T-helper 1 cell treated with Interleukin-12 subunit alpha and Interleukin-12 subunit beta and Interleukin-4 antibody, amounts not matched to agents 30 ng/mL and 1 ng/mL, for 36 hours (primary cell): ENCODE data around the gene ARHGAP6. TPM values are rescaled to one million over a fixed set of nuclear protein-coding genes. Genes with fewer than 3 reads are reported as not detected.
"Not testable (repeated sequence)": the region's sequence is repeated elsewhere in the genome, so short reads cannot be mapped to it uniquely, and the experiment has no call there.

Source experiments
- intact Hi-C: fragments of 100-400 bp; cut with micrococcal nuclease; formaldehyde crosslinking; loops from one replicate; pipeline ENCODE4 v1.15.1; 2024
- total RNA-seq: library from RNA; stranded (reverse); gene quantifications from 2 replicates; pipeline ENCODE4 v1.2.3, GENCODE V29; 2022

Gene ARHGAP6
- total RNA-seq, 1 donor from 2014 or later, result not detected

GRCh38 chrX:11124112-11124511 lies 541.6 kb downstream of the ARHGAP6 start:
- intact Hi-C loops, result no loop called here

DNA sequence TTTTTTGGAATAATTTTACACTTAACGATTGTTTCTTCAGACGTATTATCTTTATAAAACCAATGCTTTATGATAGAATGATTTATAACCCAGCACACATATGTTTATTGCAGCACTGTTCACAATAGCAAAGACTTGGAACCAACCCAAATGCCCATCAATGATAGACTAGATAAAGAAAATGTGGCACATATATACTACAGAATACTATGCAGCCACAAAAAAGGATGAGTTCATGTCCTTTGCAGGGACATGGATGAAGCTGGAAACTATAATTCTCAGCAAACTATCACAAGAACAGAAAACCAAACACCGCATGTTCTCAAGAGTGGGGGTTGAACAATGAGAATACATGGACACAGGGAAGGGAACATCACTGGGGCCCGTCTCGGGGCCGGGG lies 542.6 kb downstream of the ARHGAP6 start:
- intact Hi-C loops, result not testable (repeated sequence)

GRCh38 chrX:11119313-11119943 lies 546.3 kb downstream of the ARHGAP6 start:
- intact Hi-C loops, result loop anchor here (10.0 kb wide), 1 partner anchor 1105 kb away; no protein-coding TSS in a partner anchor

- intact Hi-C loops, result loop anchor here (10.0 kb wide), 1 partner anchor 1103 kb away; no protein-coding TSS in a partner anchor
These were observed 548.0 kb downstream of the ARHGAP6 start for GRCh38 chrX:11117745-11118144.

DNA sequence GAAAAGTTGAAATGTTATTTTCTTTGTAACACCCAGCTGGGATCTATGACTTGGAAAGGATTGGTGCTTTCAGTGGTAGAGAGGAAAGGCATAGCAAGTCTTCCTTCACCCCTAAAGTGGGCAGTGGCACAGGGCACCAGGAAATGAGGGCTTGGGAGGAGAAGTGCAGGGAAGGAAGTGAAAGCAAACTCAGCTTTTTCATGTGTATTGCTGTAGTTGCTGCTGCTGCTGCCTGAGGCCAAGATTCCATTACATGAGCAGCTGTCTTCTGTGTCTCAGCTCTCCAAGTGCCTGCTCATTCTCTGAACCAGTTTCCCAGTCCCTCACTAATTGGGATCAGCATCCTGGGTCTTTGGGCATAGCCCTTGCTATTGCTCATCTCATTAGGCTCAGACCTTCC lies 552.0 kb downstream of the ARHGAP6 start:
- intact Hi-C loops, result loop anchor here (5.0 to 10.0 kb wide), 4 partner anchors 1099 to 1646 kb away; partner anchors contain the start of gene TBL1X

DNA sequence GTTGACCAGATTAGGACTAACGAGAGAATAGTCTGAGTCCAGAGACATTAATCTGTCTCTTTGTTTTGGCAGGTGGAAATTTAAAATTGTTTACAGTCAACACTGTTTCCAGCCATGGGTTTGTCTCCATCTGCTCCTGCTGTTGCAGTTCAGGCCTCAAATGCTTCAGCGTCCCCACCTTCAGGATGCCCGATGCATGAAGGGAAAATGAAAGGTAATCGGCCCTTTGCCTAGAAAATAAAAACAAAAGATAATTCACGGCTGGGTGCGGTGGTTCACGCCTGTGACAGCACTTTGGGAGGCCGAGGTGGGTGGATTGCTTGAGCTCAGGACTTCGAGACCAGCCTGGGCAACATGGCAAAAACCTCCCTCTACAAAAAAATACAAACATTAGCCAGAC lies 553.8 kb downstream of the ARHGAP6 start:
- intact Hi-C loops, result loop anchor here (1.0 to 10.0 kb wide), 9 partner anchors 9 to 1645 kb away; partner anchors contain the start of gene TBL1X

DNA sequence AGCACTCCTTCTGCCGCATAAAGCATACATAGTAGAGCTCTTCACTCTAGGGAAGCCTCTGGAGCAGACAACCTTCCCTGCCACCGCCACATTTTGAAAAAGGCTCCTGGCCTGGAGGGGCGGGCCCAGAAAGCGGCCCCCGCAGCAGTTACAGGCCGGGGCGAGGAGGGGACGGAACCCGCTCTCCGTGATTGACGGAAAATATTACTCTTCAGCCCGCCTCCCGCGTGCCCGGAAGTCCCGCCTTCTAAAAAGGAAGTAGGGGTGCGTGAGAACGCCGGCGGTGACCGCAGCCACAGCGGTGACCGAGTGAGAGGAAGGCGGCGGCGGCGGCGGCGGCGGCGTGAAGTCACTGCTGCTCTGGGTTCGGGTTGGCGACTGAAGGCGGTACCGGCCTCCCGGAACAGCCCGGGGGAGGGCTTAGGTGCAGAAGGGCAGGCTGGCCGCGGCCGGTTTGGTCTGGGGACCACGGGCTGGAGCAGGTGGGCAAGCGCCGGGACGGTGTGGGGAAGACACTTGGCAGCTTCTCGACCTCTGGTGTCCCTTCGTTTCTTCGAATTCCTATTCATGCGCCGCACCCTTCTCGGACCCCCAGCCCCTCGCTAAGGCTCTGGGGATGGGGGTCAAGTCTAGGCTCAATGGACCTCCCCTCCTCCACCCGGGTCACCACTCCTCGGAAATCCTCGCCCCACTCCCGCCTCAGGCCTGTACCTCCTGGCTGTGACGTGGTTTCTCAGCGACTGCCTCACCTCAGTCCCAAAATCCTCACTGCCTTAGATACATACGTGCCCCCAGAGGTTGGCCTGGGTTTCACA lies 554.5 kb downstream of the ARHGAP6 start, which contains the start of gene HCCS:
TSS of gene HCCS (plus strand) at position 296 of the 815 bp plus-strand sequence. CDS start 729 bp downstream, outside the sequence.
- intact Hi-C loops, result loop anchor here (1.0 to 10.0 kb wide), 9 partner anchors 8 to 1644 kb away; partner anchors contain the start of gene TBL1X

DNA sequence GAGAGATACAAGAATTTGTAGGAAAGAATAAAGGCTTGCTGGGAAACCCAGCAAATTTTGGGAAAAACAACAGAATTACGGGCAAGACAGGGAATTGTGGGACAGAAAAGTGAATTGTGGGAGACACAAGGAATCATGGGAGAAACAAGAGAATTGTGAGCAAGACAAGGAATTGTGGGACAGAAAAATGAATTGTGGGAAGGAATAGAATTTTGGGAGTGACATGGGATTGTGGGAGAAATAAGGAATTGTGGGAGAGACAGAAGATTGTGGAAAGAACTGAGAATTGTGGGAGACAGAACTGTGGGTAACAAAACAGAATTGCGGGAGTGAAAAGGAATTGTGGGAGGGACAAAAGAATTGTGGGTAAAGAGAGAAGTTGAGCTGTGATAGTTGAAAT lies 555.8 kb downstream of the ARHGAP6 start:
- intact Hi-C loops, result loop anchor here (2.0 to 10.0 kb wide), 5 partner anchors 27 to 1643 kb away; partner anchors contain the start of gene TBL1X

DNA sequence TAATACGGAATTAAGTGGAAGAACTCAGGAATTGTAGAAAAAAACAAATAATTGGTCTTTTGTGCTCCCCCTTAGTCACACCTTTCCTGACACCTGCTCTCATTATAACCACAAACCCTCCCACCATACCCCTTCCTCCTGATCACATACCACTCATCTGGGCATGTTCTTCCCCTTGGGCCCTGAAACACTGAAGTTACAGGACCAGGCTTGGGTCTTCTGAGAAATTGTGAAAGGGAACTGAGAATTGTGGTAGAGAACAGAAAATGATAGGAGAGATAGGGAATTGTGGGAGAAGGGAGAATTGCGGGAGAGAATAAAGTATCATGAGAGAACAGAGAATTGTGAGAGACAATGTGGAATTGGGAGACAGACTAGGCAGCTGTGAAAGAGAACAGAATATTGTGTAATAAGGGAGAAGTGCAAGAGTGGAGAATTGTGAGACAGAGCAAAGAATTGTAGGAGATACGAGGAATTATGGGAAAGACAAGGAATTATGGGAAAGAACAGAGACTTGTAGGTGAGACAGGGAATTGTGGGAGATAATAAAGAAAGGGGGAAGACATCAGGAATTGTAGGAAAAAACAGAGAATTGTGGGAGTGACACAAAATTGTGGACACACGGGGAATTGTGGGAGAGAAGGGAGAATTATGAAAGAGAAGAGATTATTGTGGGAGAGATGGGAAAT lies 557.3 kb downstream of the ARHGAP6 start:
- intact Hi-C loops, result no loop called here

DNA sequence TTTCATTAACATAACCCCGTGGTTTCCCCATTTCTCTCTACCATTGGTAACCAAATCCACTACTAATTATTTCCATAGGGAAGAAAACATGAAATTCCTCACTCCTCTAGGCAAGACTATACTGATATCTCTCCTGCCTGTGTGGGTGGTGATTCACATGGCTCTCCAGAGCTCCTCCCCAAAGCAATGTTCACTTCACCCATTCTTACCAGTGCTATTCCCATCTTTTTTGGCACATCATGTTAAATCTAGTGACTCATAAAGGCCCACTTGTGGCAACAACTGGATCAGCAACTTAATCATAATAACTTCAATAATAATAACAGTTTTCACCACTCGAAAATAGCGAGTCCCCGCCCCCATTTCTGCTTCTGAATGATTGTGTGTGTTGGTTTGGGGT lies 560.6 kb downstream of the ARHGAP6 start:
- intact Hi-C loops, result no loop called here

DNA sequence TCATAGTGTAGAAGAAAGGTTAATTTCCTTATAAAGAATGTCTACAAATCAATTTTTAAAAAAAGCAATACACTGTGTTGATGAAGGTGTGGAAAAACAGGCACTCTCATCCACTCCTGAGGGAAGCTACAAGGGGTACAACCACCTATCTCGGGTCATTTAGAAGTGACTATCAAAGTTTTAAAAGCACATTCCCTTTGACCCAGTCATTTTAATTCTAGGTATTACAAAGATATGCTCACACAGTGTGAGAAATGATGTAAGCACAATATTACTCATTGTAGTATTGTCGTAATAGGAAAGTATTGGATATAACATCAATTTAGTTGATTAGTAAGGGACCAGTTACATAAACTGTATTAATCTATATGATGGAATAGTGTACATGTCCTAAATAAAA lies 562.0 kb downstream of the ARHGAP6 start:
- intact Hi-C loops, result loop anchor here (1.0 kb wide), 1 partner anchor 8 kb away; the partner anchor contains the start of gene HCCS

GRCh38 chrX:11103006-11103405 lies 562.7 kb downstream of the ARHGAP6 start:
- intact Hi-C loops, result loop anchor here (1.0 kb wide), 1 partner anchor 8 kb away; the partner anchor contains the start of gene HCCS

GRCh38 chrX:11100281-11101035 lies 565.3 kb downstream of the ARHGAP6 start:
- intact Hi-C loops, result no loop called here

DNA sequence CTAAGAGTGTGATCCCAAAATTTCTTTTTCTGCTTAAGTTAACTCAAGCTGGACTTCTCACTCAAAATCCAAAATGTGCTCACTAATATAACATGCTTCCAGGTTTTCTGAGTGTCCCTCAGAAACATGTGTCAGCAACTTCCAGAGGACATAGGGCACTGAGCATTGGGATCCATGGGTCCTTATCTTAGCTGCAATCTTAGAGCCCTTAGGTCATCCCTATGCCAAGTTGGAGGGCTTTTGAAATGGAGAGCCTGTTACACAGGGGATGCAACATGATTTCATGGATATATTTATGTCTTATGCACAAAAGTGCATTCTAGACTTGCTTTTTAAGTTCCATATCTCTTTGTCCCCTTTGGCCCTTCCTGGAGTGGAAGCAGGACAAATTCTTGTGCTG lies 566.3 kb downstream of the ARHGAP6 start:
- intact Hi-C loops, result no loop called here

GRCh38 chrX:11097933-11098332 lies 567.8 kb downstream of the ARHGAP6 start:
- intact Hi-C loops, result no loop called here

DNA sequence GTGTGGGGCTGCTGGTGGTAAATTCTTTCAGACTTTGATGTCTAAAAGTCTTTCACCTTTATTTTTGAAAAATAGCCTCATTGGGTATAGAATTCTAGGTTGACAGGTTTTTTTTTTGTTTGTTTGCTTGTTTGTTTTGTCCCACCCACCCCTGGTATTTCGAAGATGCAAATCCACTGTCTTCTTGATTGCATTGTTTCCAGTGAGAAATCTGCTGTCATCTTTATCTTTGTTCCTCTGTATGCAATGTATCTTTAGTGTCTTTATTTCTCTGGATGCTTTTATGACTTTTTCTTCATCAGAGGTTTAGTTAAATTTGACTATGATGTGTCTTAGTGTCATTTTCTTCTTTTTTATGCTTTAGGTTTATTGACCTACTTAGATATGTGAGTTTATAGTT lies 575.9 kb downstream of the ARHGAP6 start:
- intact Hi-C loops, result no loop called here
